Transverse colon (tissue), 4 donors: ENCODE measurements around the gene MMRN2. TPM values are rescaled to one million over a fixed set of nuclear protein-coding genes. Genes with fewer than 3 reads are reported as not detected.
A peak's percentile ranks its signal among the peaks of the same experiment; 100 is the strongest.

Experiments
- DNase-seq: peaks from one replicate; pipeline ENCODE4 v3.0.0-alpha.2; 2019
- H3K27ac ChIP-seq, 4 donors: fragments of 200-600 bp; sonication (generic); 2 replicates each; pipeline ENCODE4 v1.5.1; 2016 to 2018; ENCODE audit warnings: inconsistent platforms in 4 of 4
- H3K27me3 ChIP-seq: fragments of 200-600 bp; sonication (generic); 2 replicates; pipeline ENCODE4 v1.5.1; 2017; ENCODE audit warnings: inconsistent platforms
- H3K36me3 ChIP-seq, 4 donors: fragments of 200-600 bp; sonication (generic); 2 replicates each; pipeline ENCODE4 v1.5.1; 2017 to 2019; ENCODE audit warnings: inconsistent platforms in 4 of 4
- H3K4me1 ChIP-seq, 4 donors: fragments of 200-600 bp; sonication (generic); 2 replicates each; pipeline ENCODE4 v1.5.1; 2017 to 2020; ENCODE audit warnings: inconsistent platforms in 4 of 4
- H3K4me3 ChIP-seq, 4 donors: fragments of 200-600 bp; sonication (generic); 1 replicate in 1 of 4; 2 replicates in 3 of 4; pipeline versions ENCODE4 v1.5.1 to v1.6.1; 2017 to 2019; ENCODE audit warnings: inconsistent platforms in 4 of 4
- H3K9me3 ChIP-seq, 2 donors: fragments of 200-600 bp; sonication (generic); 2 replicates each; pipeline ENCODE4 v1.5.1; 2017 to 2019; ENCODE audit warnings: inconsistent platforms in 2 of 2
- EP300 ChIP-seq: sonication (generic); formaldehyde crosslinking; IDR thresholded peaks from one replicate; pipeline ENCODE4 v1.6.1; 2017; ENCODE audit warnings: antibody characterized with exemption, low read depth
- POLR2A ChIP-seq: fragments of 450-650 bp; IDR thresholded peaks from one replicate; pipeline ENCODE4 v1.6.1; 2016; ENCODE audit warnings: antibody characterized with exemption, mild to moderate bottlenecking, moderate library complexity
- POLR2AphosphoS5 ChIP-seq, 3 donors: sonication (generic); formaldehyde crosslinking; IDR thresholded peaks; one replicate each; pipeline ENCODE4 v1.6.1; 2016; ENCODE audit warnings: antibody characterized with exemption in 3 of 3
- WGBS, 2 donors: methylation state at CpG; one replicate each; pipeline ENCODE4 v1.1.5; 2018; ENCODE audit warnings: low coverage in 1 of 2; 5-methylcytosine and 5-hydroxymethylcytosine counted together
- in situ Hi-C, 4 donors: fragments of 200-750 bp; cut with MboI; loops; one replicate each; pipeline versions ENCODE4 v1.15.0 to v1.15.1; 2017; ENCODE audit warnings: low sequenced_read_pairs in 3 of 4, low pct_ligation_motif_present in 1 of 4, low pct_unique_long_range_greater_than_20kb in 1 of 4
- intact Hi-C: fragments of 100-400 bp; cut with DNase I; formaldehyde crosslinking; loops from one replicate; pipeline ENCODE4 v1.15.1; 2023; ENCODE audit warnings: low total_unique reads
- total RNA-seq, 4 donors: library from RNA; depleted of rRNA; stranded (reverse); fragments of >200 nt; gene quantifications; one replicate each; pipeline ENCODE4 v1.1.0, GENCODE V29; 2016
- TF ChIP-seq, protein P1 (sequence below), 5 experiments: fragments of 200-600 bp in 3 of 5; fragments of 450-650 bp in 2 of 5; sonication (generic) in 3 of 5; IDR thresholded peaks; 1 replicate in 2 of 5; 2 replicates in 3 of 5; pipeline ENCODE4 v1.5.1; 2016 to 2017; ENCODE audit warnings: antibody characterized with exemption in 5 of 5, inconsistent platforms in 3 of 5, mild to moderate bottlenecking in 2 of 5, moderate library complexity in 1 of 5

Gene MMRN2
- total RNA-seq, 4 donors from 2014 or later = 1.1 to 25.3 (median 8.1) TPM

DNA sequence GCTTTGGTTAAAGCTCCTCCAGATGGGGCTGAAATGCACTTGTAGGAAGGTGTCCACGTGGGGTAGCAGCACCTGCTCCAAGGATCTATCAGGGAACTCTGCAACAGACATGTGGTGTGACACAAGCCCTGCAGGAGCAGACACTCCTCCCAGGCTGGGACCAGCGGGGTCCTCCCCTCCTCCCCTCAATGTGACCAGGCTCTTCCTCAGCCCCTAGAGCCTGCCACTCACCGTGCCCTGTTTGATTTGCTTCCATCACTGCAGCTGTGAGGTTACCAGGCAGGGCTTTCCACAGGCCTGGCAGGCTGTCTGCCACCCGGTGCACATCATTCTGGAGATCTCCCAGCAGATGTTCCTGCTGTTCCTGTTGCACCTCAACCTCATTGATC, 13.4 kb downstream of the MMRN2 start:
- H3K27me3 ChIP-seq = peaks cover 11% of the 10 kb centered on the region
- H3K27ac ChIP-seq = no peak overlapping the region
- peaks cover 0 to 11% (median 5%) of the 10 kb centered on the region in 4 donors for H3K4me1 ChIP-seq
- no peaks in the 10 kb centered on the region for H3K36me3 ChIP-seq
- no peak for DNase-seq
- in situ Hi-C loops = no loop called here
- no peak for TF ChIP-seq POLR2AphosphoS5 (IDR thresholded peaks at IDR 0.05)
- no peak overlapping the region for H3K4me3 ChIP-seq
- 83% methylated on average over 4 of the region's 4 CpGs; no CpG with 5 or more reads in 1 of the 2 donors for WGBS, 2 donors
- no peaks in the 10 kb centered on the region for H3K9me3 ChIP-seq
- intact Hi-C loops = no loop called here

DNA sequence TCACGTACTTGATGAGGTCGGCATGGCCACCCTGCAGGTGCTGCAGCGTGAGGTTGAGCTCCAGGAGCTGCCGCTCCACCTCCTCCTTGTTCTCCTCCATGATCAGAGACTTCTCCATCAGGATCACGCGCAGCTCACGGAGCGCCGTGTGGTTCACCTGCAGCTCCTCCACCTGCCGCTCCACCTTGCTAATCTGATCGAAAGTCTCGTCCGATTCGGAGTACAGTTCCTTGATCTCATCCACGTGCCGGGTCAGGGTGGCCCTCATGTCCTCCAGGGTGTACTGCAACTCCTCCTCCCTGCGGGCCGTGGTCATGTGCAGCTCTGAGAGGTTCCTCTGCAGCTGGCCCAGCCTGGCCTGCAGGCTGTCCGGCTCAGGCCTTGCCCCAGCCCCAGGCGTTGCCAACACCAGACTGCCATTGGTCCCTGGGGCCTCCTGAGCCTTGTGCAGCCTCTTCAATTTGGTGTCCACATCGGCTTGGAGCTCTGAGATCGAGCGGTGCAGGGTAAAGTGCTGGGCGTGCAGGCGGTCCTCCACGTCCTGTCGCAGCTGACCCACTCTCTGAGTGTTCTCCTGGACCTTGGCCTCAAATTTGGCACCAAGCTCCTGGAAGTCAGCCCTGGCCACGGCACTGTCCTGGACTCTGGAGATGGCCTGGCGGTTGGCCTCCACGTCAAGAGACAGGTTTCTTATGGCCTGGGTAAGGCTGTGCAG, 13.9 kb downstream of the MMRN2 start:
- Histone ChIP-seq H3K9me3 (no peaks in the 10 kb centered on the region), H3K4me1 (peaks cover 0 to 11% (median 6%) of the 10 kb centered on the region in 4 donors), H3K27ac (no peak overlapping the region), H3K36me3 (no peaks in the 10 kb centered on the region), H3K27me3 (peaks cover 11% of the 10 kb centered on the region), H3K4me3 (no peak overlapping the region)
- intact Hi-C loops = no loop called here
- TF ChIP-seq EP300 (no peak), POLR2A (no peak), POLR2AphosphoS5 (IDR thresholded peaks at IDR 0.05) (no peak)
- TF ChIP-seq, protein P1, sequence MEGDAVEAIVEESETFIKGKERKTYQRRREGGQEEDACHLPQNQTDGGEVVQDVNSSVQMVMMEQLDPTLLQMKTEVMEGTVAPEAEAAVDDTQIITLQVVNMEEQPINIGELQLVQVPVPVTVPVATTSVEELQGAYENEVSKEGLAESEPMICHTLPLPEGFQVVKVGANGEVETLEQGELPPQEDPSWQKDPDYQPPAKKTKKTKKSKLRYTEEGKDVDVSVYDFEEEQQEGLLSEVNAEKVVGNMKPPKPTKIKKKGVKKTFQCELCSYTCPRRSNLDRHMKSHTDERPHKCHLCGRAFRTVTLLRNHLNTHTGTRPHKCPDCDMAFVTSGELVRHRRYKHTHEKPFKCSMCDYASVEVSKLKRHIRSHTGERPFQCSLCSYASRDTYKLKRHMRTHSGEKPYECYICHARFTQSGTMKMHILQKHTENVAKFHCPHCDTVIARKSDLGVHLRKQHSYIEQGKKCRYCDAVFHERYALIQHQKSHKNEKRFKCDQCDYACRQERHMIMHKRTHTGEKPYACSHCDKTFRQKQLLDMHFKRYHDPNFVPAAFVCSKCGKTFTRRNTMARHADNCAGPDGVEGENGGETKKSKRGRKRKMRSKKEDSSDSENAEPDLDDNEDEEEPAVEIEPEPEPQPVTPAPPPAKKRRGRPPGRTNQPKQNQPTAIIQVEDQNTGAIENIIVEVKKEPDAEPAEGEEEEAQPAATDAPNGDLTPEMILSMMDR (IDR thresholded peaks at IDR 0.05) = no peak
- in situ Hi-C loops = no loop called here
- WGBS, 2 donors = 95% methylated on average over 28 of the region's 30 CpGs; no CpG with 5 or more reads in 1 of the 2 donors
- no peak for DNase-seq

DNA sequence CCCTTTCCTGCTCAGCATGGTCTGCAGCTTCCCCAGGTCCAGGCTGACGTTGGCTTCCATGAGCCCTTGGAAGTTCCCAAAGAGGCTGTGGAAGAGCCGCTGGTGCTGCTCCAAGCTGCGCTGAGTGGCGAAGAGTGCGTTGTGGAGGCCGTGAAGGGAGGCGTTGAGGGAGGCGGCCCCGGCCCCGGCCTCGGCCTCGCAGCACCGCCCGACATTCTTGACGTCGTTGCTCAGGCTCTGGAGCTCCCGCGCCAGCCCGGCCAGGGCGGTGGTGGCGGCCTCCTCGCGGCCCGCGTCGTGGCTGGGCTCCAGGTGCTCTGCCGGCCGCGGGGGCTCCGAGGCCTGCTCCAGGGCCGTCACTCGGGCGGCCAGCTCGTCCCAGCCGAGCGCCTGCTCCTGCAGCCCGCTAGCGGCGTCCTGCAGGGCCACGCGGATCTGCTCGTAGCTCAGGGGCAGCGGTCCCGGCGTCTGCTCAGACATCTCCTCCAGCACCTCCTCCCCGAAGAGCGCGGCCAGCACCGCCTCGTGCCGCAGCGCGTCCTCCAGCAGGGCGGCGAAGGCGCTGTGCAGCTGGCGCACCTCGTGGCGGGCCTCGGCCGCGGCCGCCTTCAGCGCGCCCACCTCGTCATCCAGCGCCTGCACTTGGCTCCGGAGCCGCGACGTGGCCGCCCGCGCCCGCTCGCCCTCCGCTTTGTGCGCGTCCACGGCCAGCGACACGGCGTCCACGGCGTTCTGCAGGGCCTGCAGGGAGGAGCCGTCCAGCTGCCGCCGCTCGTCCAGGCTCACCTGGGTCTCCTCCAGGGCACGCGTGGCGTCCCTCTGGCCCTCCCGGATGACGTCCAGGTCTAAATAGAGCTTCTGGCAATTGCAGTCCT, 14.7 kb downstream of the MMRN2 start:
- DNase-seq = no peak
- intact Hi-C loops = no loop called here
- H3K36me3 ChIP-seq = no peaks in the 10 kb centered on the region
- H3K4me3 ChIP-seq = no peak overlapping the region
- peaks cover 0 to 11% (median 6%) of the 10 kb centered on the region in 4 donors for H3K4me1 ChIP-seq
- 91% methylated on average over 63 of the region's 94 CpGs; no CpG with 5 or more reads in 1 of the 2 donors for WGBS, 2 donors
- in situ Hi-C loops = no loop called here
- H3K27me3 ChIP-seq = peaks cover 11% of the 10 kb centered on the region
- H3K27ac ChIP-seq = peak overlapping the region in 1 of 4 donors; percentile 11
- H3K9me3 ChIP-seq = no peaks in the 10 kb centered on the region
- no peak for TF ChIP-seq EP300
- no peak for TF ChIP-seq POLR2AphosphoS5 (IDR thresholded peaks at IDR 0.05)
- no peak for TF ChIP-seq POLR2A
- TF ChIP-seq, protein P1 (IDR thresholded peaks at IDR 0.05) = no peak

DNA sequence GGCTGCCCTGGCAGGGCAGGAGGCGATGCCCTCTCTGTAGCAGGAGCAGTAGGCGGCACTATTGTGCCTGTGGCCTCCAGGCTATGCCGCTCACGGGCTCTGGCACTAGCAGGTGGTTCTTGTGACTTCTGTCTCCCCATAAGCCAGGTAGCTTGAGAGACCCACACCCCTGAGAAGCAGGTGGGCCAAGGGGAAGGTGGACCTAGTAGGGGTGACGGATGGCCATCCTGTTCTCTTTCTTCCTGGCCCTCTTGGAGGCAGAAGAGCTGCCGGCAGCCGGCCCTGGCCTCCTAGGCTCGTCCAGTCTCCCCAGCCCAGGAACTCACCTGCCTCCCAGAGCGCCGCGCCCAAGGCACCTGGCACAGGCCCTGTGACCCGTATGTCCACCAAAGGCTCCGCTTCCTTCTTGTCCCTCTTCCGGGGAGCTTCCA, 15.4 kb downstream of the MMRN2 start:
- no peak for DNase-seq
- no peaks in the 10 kb centered on the region for H3K9me3 ChIP-seq
- H3K4me3 ChIP-seq = no peak overlapping the region
- intact Hi-C loops (no loop called here), in situ Hi-C loops (no loop called here)
- no peak for TF ChIP-seq POLR2AphosphoS5 (IDR thresholded peaks at IDR 0.05)
- TF ChIP-seq EP300 = no peak
- TF ChIP-seq, protein P1 (IDR thresholded peaks at IDR 0.05) = no peak
- TF ChIP-seq POLR2A = no peak
- peak overlapping the region in 1 of 4 donors; percentile 11 for H3K27ac ChIP-seq
- WGBS, 2 donors = 77 to 90% methylated on average over 4 to 14 of the region's 14 CpGs
- peaks cover 0 to 11% (median 6%) of the 10 kb centered on the region in 4 donors for H3K4me1 ChIP-seq
- H3K36me3 ChIP-seq = no peaks in the 10 kb centered on the region
- peaks cover 7% of the 10 kb centered on the region for H3K27me3 ChIP-seq
